Cortex of kidney (tissue), 1 donor: ENCODE results near the gene SCG5.

Source experiments
- DNase-seq: peaks from one replicate; lab custom pipeline; 2025; lab: John Stamatoyannopoulos, UW

The SCG5 gene

GRCh38 chr15:32659340-32660155 lies 18.0 kb downstream of the SCG5 start:
- no peak for DNase-seq

- DNase-seq, result no peak
Measured at GRCh38 chr15:32663671-32664070, 22.2 kb downstream of the SCG5 start.

GRCh38 chr15:32664796-32665195 lies 23.3 kb downstream of the SCG5 start:
- no peak for DNase-seq

GRCh38 chr15:32667321-32667720 lies 25.8 kb downstream of the SCG5 start:
- no peak for DNase-seq

GRCh38 chr15:32668942-32669341 lies 27.4 kb downstream of the SCG5 start:
- no peak for DNase-seq

GRCh38 chr15:32669896-32670611 lies 28.5 kb downstream of the SCG5 start:
- DNase-seq, result no peak

GRCh38 chr15:32670623-32671022 lies 29.1 kb downstream of the SCG5 start:
- DNase-seq, result no peak

GRCh38 chr15:32671339-32672325 lies 30.1 kb downstream of the SCG5 start:
- no peak for DNase-seq

GRCh38 chr15:32674681-32675080 lies 33.2 kb downstream of the SCG5 start:
- DNase-seq, result no peak

GRCh38 chr15:32675466-32675865 lies 34.0 kb downstream of the SCG5 start:
- DNase-seq, result no peak

GRCh38 chr15:32676169-32676568 lies 34.7 kb downstream of the SCG5 start:
- DNase-seq, result no peak

GRCh38 chr15:32677238-32677750 lies 35.8 kb downstream of the SCG5 start:
- DNase-seq, result no peak

- DNase-seq, result no peak
Measured at GRCh38 chr15:32679298-32679690, 37.8 kb downstream of the SCG5 start.

GRCh38 chr15:32682569-32682968 lies 41.1 kb downstream of the SCG5 start:
- no peak for DNase-seq

- DNase-seq, result no peak
Measured at GRCh38 chr15:32682977-32683630, 41.6 kb downstream of the SCG5 start.

- DNase-seq, result no peak
Measured at GRCh38 chr15:32683906-32684584, 42.5 kb downstream of the SCG5 start.

- no peak for DNase-seq
Measured at GRCh38 chr15:32685576-32685975, 44.1 kb downstream of the SCG5 start.

- DNase-seq, result no peak
Measured at GRCh38 chr15:32687556-32687955, 46.0 kb downstream of the SCG5 start.

- no peak for DNase-seq
Measured at GRCh38 chr15:32688151-32688639, 46.7 kb downstream of the SCG5 start.

- DNase-seq, result no peak
Measured at GRCh38 chr15:32690941-32691688, 49.6 kb downstream of the SCG5 start.
